Ishikawa (cell line): ENCODE results near the gene CDH18.

Source experiments
- CREB1 ChIP-seq: IDR thresholded peaks from 2 replicates; pipeline ENCODE4 v1.6.1; 2012; ENCODE audit warnings: low read depth
- EP300 ChIP-seq: IDR thresholded peaks from 2 replicates; pipeline ENCODE4 v1.6.1; 2012; ENCODE audit warnings: borderline replicate concordance
- MAX ChIP-seq: IDR thresholded peaks from 2 replicates; pipeline ENCODE4 v1.6.1; 2012
- TAF1 ChIP-seq: IDR thresholded peaks from 2 replicates; pipeline ENCODE4 v1.6.1; 2012; ENCODE audit warnings: low read depth, mild to moderate bottlenecking
- TEAD4 ChIP-seq: IDR thresholded peaks from 2 replicates; pipeline ENCODE4 v1.6.1; 2012

GRCh38 chr5:19859020-19859419 is 129.0 kb downstream of the CDH18 start:
- TF ChIP-seq EP300, result no peak
- no peak for TF ChIP-seq TAF1
- TF ChIP-seq TEAD4, result no peak
- TF ChIP-seq CREB1, result no peak
- TF ChIP-seq MAX, result no peak
